Fibroblast of skin of right biceps (primary cell): ENCODE data around the gene ESR1.

ENCODE experiments used
- DNase-seq: peaks from one replicate; pipeline ENCODE4 v3.0.0-alpha.2; 2013

The ESR1 gene

DNA sequence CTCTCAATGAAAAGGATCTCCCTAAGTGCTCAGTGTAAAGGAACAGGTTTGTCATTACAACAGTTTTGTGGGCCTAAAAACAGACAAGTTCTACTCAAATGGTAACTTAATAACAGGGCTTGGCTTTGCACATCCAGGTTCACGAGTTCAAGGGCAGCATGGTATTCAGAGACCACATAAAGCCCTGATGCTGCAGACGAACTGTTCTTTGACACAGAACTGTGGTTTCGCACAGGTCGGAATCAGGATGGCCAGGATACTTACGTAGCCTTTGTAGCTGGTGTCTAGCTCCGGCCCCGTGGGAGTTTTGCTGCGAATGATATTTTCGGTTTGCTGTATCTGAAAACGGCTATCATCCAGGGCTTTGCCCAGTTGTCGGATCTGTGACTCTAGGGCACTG, 335.9 kb downstream of the ESR1 start:
- no peak for DNase-seq

DNA sequence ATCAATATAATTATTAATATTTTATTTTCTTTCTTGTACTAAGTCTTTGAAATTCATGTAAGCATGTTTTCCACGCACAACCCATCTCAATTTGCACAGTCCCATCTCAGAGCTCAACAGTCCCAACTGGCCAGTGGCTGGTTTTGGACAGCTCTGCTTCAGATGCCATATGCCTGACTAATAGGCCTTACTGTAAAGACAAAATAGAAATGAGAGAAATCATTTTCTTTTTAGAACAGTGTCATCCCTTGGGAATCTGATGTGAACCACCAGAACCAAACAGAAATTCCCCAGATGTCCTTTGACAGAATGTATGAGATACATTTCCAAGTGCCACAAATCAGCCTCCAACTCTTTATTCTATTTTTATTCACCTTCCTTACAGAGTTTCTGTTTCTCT, 338.9 kb downstream of the ESR1 start:
- DNase-seq = peak; percentile 87

GRCh38 chr6:152147269-152147668, 339.8 kb downstream of the ESR1 start:
- DNase-seq = no peak

GRCh38 chr6:152148412-152148811, 340.9 kb downstream of the ESR1 start:
- DNase-seq = no peak

DNA sequence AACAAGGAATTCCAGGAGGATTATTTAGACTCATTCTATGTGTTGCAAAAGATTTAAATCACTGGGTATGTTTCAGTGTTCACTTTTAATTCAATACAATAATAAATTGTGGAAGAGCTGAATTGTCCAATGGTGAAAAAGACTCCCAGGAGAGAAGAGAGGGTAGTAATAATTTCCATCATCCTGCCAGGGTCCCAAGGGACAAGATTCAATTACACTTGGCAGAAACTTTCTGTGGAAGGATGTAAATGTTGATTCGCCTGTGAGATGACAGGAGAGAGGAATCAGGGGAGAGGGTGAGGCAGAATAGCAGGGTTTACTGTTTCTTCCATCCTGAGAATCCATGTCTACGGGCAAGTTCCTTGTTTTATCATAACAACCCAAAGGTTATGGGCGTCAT, 342.7 kb downstream of the ESR1 start:
- DNase-seq = peak; percentile 47

DNA sequence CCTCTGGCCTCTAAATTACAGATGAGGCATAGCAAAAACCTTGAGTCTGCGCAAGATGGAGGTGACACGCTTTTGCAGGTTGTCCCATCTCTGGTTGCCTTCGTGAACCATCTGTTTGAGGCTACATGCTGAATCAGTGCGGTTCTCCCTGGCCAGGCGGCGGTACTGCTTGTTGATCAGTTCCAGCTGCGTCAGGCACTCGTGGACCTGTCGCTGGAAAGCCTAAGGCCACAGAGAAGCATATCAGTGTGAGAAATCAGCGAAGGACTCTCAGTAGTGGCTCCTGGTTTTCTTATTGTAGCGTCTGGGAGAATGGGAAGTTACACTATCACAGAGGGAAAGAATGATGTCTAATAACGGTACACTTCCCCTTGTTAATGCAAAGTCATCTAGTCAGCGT, 344.4 kb downstream of the ESR1 start:
- DNase-seq = no peak

GRCh38 chr6:152154559-152155356, 347.3 kb downstream of the ESR1 start:
- DNase-seq = no peak

- DNase-seq = no peak
Observed at GRCh38 chr6:152155792-152156191, 348.3 kb downstream of the ESR1 start.

DNA sequence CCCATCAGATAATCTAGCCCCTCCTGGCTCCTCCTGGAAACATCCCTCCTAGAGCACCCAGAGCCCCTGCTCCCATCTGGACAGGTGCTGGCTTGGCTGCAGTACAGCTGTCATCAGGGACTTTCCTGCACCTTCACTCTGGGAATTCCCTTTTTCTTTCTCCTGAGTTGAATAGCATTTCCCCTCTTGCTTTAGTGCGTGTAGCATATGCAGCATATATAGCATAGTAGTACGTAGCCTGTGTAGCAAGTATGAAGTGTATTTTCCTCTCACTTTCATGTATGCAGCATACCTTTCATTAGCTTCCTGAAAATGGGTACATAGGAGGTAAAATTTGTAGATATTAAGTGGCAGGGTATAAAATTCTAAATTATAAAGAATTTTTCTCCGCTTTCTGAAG, 352.9 kb downstream of the ESR1 start:
- no peak for DNase-seq

- DNase-seq = peak; percentile 61
Observed at GRCh38 chr6:152161501-152161900, 354.0 kb downstream of the ESR1 start.

- no peak for DNase-seq
Observed at GRCh38 chr6:152164957-152165356, 357.5 kb downstream of the ESR1 start.

DNA sequence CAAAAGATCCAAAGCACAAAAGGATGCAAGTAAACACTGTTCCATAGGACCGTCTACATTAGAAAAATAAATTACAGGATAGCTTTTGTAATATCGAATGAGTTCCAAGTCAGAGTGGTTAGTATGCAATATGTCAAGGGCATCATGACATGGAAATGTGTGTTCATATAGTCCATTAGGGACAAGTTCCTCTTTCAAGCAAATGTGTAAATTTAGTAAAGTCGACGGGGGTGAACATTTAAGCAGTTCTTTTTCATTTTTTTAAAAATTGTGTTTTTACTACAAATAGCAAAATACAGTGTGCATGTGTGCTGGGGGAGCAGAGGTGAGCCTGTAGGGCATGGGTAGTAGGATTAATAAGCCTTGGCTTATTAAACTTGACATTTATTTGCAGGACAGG, 359.0 kb downstream of the ESR1 start:
- DNase-seq = no peak

GRCh38 chr6:152166897-152167296, 359.4 kb downstream of the ESR1 start:
- DNase-seq = no peak

- no peak for DNase-seq
Observed at GRCh38 chr6:152167641-152168603, 360.4 kb downstream of the ESR1 start.

- no peak for DNase-seq
Observed at GRCh38 chr6:152170313-152170701, 362.8 kb downstream of the ESR1 start.

DNA sequence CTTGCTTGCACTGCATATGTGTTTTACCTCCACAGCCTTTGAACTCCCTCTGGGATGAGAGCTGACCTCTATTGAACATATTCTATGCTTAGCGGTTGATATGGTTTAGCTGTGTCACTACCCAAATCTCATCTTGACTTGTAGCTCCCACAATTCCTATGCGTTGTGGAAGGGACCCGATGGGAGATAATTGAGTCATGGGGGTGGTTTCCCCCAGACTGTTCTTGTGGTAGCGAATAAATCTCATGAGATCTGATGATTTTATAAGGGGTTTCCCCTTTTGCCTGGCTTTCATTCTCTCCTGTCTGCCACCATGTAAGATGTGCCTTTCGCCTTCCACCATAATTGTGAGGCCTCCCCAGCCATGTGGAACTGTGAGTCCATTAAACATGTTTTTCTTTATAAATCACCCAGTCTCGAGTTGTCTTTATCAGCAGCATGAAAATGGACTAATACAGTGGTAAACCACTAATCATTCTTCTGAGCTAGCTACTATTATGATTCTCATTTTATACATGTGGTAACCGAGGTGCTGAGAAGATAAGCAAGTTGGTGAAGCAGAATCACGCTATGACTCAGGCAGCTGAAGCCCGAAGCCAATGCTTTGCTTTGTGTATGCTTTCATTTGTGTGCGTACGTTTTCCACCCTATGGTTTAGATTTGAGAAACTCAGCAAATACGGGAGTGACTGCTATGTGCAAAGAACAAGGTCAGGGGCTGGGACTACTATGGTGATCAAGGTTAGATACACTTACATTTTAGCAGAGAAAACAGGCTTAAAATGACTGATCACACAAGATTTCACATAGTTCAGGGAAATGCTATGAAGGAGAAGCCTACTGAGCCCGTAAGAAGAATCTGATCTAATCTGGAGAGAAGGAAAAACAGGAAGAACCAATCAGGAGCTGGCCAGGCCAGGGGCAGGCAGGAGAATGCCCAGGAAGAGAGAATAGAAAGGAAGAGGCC, 363.5 kb downstream of the ESR1 start:
- peak; percentile 47 for DNase-seq

GRCh38 chr6:152173321-152173720, 365.8 kb downstream of the ESR1 start:
- peak; percentile 15 for DNase-seq

DNA sequence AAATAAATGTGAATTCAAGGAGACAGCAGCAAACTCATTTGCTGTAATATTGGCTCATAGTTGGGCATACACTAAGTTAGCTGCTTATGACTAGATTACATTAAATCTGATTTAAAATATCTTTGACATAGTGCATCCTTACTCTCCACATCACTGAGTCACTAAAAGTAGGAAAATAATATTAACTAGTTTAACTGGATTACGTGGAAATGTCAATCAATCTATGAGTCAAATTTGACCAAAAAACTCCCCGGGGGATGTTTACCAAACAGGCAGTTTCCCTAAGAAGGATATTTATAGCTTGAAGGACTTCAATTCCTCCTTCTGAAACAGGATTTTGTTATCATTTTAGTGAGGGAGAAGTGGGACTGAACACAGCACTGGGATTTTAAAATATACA, 366.5 kb downstream of the ESR1 start:
- no peak for DNase-seq

DNA sequence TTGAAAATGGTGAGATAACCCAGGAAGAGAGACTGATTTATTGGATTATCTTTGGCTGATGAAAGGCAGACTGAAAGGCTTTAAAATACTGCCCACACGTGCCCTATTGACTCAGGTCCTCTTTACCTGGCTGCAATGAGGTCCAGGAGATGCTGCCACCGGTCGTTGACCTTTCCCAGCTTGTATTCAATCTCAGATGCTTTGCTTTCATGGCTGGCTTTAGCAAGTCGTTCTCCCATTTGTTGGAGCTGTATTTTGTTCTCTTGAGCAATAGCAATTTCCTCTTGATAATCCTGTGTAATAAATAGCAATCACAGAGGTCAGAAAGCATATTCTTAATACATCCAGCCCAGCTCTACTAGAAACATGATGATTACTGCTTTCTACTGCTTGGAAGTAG, 368.8 kb downstream of the ESR1 start:
- DNase-seq = no peak
